Posterior vena cava (tissue), 2 donors: Measurements from ENCODE around the gene CAMSAP1. TPM values are rescaled to one million over a fixed set of nuclear protein-coding genes. Genes with fewer than 3 reads are reported as not detected.

Source experiments
- DNase-seq: peaks from one replicate; pipeline ENCODE4 v3.0.0-alpha.2; 2020; ENCODE audit warnings: low spot score
- intact Hi-C, 2 donors: fragments of 100-400 bp; cut with DNase I; formaldehyde crosslinking; loops; one replicate each; pipeline versions ENCODE4 v1.14.1 to v1.14.2; 2022 to 2023
- total RNA-seq, 2 donors: library from RNA; stranded (reverse); fragmentation: NEBNext Ultra II Directional; extraction: Animal tissue kit (Norgen Biotek cat#: 25700); gene quantifications; one replicate each; pipeline ENCODE4 v1.2.1, GENCODE V29; 2021
- donor health status: DM: yes; HTN: yes; CAD: no.
- donor health status: DM: yes; HTN: yes; CAD: no.

The CAMSAP1 gene
- total RNA-seq, 2 donors from 2014 or later, result 20.8 to 24.1 TPM

- DNase-seq, result peak; percentile 62
- intact Hi-C loops, result no loop called here
Measured at GRCh38 chr9:135821733-135822373, 85.5 kb downstream of the CAMSAP1 start.

GRCh38 chr9:135821116-135821515 lies 86.2 kb downstream of the CAMSAP1 start:
- DNase-seq, result peak; percentile 66
- intact Hi-C loops, result no loop called here

- no peak for DNase-seq
- intact Hi-C loops, result no loop called here
Measured at GRCh38 chr9:135820661-135821060, 86.7 kb downstream of the CAMSAP1 start.

- intact Hi-C loops, result no loop called here
- no peak for DNase-seq
Measured at GRCh38 chr9:135819905-135820304, 87.4 kb downstream of the CAMSAP1 start.

GRCh38 chr9:135818718-135819475 lies 88.4 kb downstream of the CAMSAP1 start:
- no peak for DNase-seq
- intact Hi-C loops, result no loop called here

GRCh38 chr9:135817951-135818717 lies 89.2 kb downstream of the CAMSAP1 start:
- DNase-seq, result no peak

GRCh38 chr9:135816651-135816970 lies 90.7 kb downstream of the CAMSAP1 start:
- no peak for DNase-seq
- intact Hi-C loops, result no loop called here

More at GRCh38 chr9:135817951-135818717, 89.2 kb downstream of the CAMSAP1 start:
- intact Hi-C loops, result no loop called here

- DNase-seq, result peak; percentile 70
- intact Hi-C loops, result no loop called here
Measured at GRCh38 chr9:135815830-135816650, 91.3 kb downstream of the CAMSAP1 start.

GRCh38 chr9:135815413-135815812 lies 91.9 kb downstream of the CAMSAP1 start:
- no peak for DNase-seq
- intact Hi-C loops, result no loop called here

GRCh38 chr9:135814421-135815095 lies 92.8 kb downstream of the CAMSAP1 start:
- peak; percentile 72 for DNase-seq
- intact Hi-C loops, result no loop called here

GRCh38 chr9:135813671-135814290 lies 93.6 kb downstream of the CAMSAP1 start:
- intact Hi-C loops, result no loop called here
- no peak for DNase-seq

GRCh38 chr9:135812961-135813360 lies 94.4 kb downstream of the CAMSAP1 start:
- intact Hi-C loops, result no loop called here
- no peak for DNase-seq

GRCh38 chr9:135811801-135812200 lies 95.5 kb downstream of the CAMSAP1 start:
- intact Hi-C loops, result no loop called here
- DNase-seq, result no peak

GRCh38 chr9:135810806-135811575 lies 96.4 kb downstream of the CAMSAP1 start:
- DNase-seq, result no peak
- intact Hi-C loops, result no loop called here

- no peak for DNase-seq
- intact Hi-C loops, result no loop called here
Measured at GRCh38 chr9:135809166-135809565, 98.2 kb downstream of the CAMSAP1 start.

- intact Hi-C loops, result no loop called here
- DNase-seq, result no peak
Measured at GRCh38 chr9:135805422-135806022, 101.8 kb downstream of the CAMSAP1 start.
